ENCODE data around the gene CAMK1G. TPM values are rescaled to one million over a fixed set of nuclear protein-coding genes. Genes with fewer than 3 reads are reported as not detected.

CAMK1G gene
- total RNA-seq, 2 experiments from 2014 or later: not detected

DNA sequence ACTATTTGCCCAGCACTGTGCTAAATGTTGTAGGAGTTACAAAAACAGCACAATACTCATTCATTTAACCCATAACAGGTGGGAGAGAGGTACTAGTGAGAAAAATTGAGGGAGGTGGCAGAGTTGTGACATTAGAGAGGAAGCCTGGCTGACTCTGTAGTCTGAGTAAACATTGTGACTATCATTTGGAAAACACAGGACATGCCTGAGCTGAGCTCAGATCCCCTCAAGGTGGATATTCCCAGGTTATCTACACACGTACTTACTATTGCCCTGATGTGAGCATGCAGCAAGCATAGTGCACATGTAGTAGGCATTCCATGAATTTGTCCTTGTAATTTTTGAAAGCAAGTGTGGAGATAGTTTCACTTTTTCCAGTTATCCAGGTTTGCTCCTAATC is 10.9 kb downstream of the CAMK1G start:
- POLR2A ChIA-PET: no interaction called here
- CTCF ChIA-PET: no interaction called here

DNA sequence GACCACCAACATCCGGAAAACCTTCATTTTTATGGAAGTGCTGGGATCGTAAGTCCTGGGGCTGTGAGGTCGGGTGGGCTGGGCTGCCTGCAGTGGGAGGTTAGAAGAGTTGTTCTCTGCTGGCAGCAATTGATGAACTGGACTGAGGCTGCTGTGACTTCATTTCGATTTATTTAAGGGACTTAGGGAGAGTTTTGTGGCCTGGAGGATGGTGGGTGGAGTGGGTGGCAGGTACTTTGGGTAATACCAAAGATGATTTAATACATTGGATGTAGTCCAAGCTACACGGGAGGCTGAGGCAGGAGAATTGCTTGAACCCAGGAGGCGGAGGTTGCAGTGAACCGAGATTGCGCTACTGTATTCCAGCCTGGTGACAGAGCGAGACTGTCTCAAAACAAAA is 11.5 kb downstream of the CAMK1G start:
- CTCF ChIA-PET: no interaction called here
- POLR2A ChIA-PET: no interaction called here

DNA sequence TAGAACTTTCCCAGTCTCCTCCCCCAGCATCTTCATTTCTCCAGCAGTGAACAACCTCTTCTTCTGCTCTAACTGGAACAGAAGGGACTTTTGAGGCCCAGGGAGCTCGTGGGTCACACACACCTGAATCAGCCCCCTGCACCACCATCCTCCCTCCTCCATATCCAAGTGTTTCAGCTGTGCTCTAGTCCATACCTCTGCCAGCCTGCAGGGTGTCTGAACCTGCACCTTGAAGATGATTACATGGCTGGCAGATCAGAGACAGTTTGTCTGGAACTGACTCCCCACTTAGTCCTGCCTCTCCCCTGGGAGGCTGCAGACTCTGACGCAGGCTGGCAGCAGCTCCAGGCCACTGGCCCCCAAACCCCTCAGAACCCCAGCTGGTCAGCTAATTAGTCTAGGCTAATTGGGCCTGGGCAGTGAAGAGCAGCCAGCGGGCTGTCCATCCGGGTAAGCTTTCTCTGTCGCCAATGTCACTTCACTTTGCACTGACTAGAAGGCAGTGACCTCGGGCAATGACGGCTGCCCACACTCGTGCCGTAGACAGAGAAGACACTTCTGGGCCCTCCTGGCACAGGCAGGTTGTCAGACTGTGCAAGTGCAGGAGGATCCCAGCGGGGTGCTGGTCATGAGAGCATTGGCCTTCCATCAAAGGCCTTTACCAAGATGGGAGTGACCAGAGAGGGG is 12.2 kb downstream of the CAMK1G start:
- ChIA-PET CTCF (no interaction called here), POLR2A (no interaction called here)

DNA sequence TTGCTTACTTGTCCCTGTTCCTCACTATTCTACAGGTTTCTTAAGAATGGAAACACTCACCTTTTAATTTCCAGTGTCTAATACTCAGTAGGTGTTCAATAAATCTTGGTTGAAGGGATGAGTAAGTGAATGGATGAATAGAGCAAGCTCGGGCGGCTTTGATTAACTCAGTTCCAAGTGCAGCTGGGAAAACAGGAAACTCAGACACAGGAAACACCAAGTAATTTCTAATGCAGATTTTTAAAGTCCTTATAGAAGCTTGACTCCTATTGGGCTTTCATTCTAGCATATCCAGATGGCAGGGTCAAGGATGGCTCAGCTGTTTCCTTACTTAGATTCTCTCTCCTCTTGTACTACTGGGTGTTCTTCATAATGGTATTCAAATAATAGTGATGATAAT is 14.0 kb downstream of the CAMK1G start:
- CTCF ChIA-PET: interaction anchor here (1.3 to 2.0 kb wide), 3 partner anchors 21 to 91 kb away, joined by 3 to 9 read pairs (median 4); no protein-coding TSS in a partner anchor
- POLR2A ChIA-PET: no interaction called here

DNA sequence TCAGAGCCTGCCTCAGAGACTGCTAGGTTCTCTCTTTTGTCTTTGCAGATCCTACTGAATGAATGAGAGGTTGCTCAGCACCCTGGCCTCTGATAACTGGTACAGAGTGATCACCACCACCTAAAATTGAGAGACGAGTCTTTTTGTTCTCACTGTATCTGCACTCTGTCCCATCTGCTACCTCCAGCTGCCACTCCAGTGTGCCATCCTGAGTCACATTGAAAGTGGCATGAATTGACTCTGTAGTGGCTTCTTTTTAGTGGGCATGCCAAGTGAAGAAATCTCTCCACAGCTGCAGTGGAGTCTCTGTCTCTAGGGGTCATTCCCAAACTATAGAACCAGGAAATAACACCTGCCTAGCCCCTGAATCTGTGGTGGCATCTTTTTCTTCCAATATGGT is 14.7 kb downstream of the CAMK1G start:
- CTCF ChIA-PET: interaction anchor here (2.0 kb wide), 1 partner anchor 22 kb away, joined by 9 read pairs; no protein-coding TSS in a partner anchor

DNA sequence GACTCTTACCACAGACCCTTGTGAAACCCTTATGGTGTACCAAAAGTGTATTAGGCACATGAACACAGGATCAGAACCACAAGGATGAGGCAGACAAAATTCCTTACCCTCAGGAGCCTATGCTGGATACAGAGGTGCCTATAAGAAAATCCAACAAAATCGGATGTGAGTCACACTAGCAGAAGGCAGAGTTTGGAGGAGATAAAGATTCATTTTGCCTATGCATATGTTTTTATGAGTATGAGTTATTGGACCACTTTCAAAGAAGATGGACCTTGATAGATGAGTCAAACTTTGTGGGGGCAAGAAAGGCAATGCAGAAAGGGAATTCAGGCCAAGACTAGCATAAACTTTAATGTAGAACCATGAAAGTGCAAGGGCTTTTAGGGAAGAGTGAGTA is 17.0 kb downstream of the CAMK1G start:
- POLR2A ChIA-PET: no interaction called here
- CTCF ChIA-PET: no interaction called here

More for the DNA sequence above, 14.7 kb downstream of the CAMK1G start:
- POLR2A ChIA-PET: no interaction called here

DNA sequence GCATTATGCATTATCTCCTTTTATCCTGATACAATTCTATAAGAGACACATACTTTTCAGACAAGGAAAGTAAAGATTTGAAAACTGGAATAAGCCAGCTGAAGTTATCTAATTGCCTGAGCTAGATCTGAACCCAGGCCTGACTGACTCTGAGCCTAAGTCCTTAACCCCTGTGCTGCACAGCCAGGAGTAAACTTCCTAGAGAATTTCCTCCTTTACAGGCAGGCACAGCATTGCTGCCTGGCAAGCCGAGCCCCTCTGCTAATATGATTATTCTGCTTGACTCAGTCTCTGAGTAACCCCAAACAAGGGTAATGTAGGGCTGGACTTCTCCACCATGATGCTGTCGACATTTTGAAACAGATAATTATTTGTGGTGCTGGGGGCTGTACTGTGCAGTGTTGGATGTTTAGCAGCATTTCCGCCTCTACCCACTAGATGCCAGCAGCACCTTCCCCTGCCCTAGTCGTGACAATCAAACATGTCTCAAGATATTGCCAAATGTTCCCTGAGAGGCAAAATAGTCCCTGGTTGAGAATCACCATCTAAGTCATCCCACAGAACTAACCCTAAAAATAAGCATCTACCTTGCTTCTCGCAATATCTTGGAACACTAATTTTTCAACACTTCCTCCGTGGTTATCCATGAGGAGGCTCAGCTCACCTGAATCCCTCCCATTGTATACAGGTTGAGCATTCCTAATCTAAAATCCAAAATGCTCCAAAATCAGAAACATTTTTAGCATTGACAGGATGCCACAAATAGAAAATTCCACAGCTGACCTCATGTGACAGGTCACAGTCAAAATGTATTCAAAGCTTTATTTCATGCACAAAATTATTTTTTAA is 18.5 kb downstream of the CAMK1G start:
- ChIA-PET CTCF (interaction anchor here (0.9 to 1.4 kb wide), 3 partner anchors 11 to 73 kb away, joined by 3 to 5 read pairs (median 4); partner anchors contain the start of gene G0S2), POLR2A (no interaction called here)

DNA sequence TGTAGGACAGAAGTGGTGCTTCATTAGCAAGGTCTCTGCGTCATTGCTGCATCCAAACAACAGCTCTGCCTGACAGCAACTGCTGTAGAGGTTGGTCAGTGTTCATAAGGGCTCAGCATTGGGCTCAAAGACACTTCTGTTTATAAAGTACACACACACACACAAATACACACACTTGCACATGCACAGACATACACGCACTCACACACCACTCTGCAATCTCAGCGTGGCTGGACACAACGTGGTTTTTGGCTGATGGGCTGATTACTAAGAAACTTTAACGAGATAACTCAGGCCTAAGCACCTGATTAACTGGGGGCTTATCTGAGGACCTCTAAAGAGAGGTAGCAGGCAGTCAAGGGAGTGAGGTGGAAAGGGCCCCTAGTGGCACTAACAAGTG is 20.4 kb downstream of the CAMK1G start:
- POLR2A ChIA-PET: no interaction called here
- CTCF ChIA-PET: interaction anchor here (1.7 kb wide), 1 partner anchor 23 kb away, joined by 5 read pairs; no protein-coding TSS in a partner anchor

DNA sequence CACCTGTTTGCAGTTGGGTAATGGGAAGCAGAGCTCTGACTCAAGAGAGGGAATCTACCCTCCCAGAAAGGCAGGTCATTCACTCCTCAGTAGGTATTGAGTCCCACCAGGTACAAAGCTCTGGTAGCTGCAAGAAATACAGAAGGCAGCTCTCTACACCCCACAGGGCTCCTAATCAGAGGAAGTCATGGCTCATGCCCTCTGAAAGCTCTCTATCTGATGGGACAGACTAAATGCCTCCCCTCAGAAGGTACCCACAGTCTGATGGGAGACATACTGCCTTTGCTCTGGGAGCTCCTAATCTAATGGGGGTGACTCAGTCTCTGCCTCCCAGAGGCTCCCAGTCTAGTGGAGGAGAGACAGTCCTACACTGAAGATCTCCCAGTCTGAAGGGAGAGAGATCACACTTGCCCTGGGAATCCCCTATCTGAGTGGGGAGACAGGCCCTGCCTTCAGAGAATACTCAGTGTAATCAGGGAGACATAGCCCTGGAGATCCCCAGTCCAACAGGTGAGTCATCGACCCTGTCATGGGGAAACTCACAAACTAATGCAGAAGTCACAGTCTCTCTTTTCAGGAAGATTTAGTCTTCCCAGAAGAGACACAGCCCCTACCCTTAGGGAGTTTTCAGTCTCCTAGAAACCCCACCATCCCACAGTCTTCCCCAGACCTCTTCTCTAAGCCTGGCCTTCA is 23.7 kb downstream of the CAMK1G start:
- ChIA-PET CTCF (interaction anchor here (1.0 kb wide), 1 partner anchor 86 kb away, joined by 3 read pairs; no protein-coding TSS in a partner anchor), POLR2A (no interaction called here)

DNA sequence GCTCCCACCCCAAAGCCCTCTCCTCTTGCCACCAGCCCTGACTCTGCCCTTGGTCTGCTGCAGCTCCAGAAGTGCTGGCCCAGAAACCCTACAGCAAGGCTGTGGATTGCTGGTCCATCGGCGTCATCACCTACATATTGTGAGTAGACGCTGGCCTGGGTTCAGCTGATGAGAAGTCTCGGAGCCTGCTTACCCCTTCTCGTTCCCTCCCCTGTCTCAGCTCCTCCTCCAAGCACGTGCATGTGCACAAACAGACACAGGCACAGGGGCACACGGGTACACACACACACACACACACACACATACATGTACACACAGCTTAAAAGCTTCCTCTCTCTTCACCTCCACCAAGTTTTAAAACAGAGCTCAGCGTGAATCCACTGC is 24.3 kb downstream of the CAMK1G start:
- POLR2A ChIA-PET: no interaction called here
- CTCF ChIA-PET: interaction anchor here (1.0 kb wide), 1 partner anchor 86 kb away, joined by 3 read pairs; no protein-coding TSS in a partner anchor

DNA sequence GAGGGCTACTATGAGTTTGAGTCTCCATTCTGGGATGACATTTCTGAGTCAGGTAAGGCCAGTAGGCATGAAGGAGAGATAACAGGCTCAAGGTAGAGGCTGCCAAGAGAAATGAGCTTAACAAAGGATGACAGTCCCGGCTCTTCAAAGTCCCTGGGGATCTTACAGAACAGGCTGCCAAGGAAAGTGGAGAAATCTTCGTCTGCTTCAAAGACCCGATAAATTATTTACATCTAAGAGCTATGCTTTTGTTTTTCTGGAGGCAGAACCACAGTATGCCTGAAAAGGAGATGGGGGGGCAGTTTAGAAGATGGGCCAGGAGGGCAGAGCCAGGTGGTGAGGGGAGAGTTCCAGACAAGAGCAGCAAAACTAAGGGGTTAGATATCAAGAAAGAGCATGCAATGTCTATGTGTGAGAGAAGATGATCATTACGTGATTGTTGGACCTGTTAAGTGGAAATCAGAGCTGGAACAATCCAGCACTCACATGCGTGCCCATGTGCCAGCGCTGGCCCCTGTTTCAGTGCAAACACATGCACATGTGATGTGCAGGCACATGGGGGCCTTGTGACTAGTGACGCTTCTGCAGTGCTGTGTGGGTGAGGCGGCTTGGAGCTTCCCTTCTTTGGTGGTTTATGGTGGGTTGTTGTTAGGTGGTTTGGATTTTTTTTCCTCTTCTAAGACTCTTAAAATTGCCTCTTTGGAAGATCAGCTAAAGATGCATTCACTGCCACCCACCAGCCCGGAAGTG is 25.7 kb downstream of the CAMK1G start:
- POLR2A ChIA-PET: no interaction called here
- CTCF ChIA-PET: interaction anchor here (0.9 to 1.7 kb wide), 3 partner anchors 18 to 84 kb away, joined by 3 to 4 read pairs (median 3); no protein-coding TSS in a partner anchor

DNA sequence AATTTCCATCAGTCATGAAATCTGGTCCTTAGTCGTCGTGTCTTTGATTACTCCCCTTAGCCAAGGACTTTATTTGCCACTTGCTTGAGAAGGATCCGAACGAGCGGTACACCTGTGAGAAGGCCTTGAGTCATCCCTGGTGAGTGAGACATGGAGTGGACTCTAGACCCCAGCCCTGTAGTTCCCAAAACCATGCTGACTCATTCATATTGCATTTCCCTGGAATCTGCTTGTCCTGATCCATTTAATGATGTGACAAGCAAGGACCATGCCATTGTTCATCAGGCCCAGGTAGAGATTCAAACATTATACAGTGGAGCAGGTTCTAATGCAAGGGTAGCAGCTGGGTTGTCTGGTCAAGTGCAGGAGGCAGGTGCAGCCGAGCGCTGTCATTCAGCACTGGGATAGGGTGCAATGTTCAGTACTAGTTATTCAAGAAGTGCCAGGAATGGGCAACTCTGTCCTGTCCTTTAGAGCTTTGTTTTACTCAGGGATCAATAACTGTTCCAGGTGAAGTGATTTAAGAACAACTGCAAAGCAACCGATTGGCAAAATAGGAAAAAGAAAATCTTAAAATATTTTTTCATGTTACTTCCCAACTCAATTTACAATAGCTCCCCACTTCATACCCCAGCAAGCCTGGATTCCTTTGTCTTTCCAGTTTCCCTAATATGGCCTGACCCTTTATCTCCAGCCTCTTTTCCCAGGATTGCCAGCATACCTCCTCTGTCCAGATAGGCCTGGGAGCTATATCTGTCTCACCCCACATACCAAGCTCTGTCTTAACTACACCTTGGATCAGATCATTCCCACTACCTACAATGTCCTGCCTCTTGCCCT is 26.5 kb downstream of the CAMK1G start:
- POLR2A ChIA-PET: no interaction called here
- CTCF ChIA-PET: interaction anchor here (0.9 to 1.7 kb wide), 2 partner anchors 17 to 83 kb away, joined by 3 to 4 read pairs; no protein-coding TSS in a partner anchor

DNA sequence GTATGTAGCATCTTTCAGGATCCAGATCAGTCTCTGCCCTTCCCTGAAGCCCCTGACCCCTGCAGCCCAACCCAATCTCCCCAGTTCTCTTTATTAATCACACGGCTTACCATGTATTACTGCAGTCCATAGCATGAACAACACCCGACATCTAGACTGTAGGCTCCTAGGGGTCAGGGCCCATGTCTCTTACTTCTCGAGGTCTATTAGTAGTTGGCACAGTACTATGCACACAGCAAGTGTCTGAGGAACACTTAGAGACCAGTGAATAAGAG is 27.1 kb downstream of the CAMK1G start:
- CTCF ChIA-PET: interaction anchor here (1.5 to 1.7 kb wide), 2 partner anchors 20 to 83 kb away, joined by 4 read pairs; no protein-coding TSS in a partner anchor
- POLR2A ChIA-PET: no interaction called here

DNA sequence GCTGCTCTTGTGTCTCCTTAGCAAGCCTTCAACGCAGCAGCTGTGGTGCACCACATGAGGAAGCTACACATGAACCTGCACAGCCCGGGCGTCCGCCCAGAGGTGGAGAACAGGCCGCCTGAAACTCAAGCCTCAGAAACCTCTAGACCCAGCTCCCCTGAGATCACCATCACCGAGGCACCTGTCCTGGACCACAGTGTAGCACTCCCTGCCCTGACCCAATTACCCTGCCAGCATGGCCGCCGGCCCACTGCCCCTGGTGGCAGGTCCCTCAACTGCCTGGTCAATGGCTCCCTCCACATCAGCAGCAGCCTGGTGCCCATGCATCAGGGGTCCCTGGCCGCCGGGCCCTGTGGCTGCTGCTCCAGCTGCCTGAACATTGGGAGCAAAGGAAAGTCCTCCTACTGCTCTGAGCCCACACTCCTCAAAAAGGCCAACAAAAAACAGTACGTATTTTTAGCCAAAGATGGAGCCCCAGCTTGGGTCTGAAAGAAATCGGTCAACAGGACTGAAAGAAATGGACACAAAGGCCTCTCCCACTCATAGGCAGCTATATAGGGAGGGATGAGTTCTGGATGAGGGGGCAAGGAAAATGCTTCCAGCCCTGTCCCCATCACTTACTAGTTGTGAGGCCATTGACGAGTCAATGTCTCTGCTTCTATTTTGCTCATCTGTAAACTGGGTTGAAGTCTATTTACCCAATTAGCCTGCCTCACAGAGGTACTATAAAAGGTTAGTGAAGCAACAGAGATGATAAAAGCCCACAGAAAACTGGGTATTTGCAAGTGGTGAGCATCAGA is 28.5 kb downstream of the CAMK1G start:
- ChIA-PET POLR2A (no interaction called here), CTCF (interaction anchor here (1.5 kb wide), 1 partner anchor 19 kb away, joined by 4 read pairs; no protein-coding TSS in a partner anchor)

DNA sequence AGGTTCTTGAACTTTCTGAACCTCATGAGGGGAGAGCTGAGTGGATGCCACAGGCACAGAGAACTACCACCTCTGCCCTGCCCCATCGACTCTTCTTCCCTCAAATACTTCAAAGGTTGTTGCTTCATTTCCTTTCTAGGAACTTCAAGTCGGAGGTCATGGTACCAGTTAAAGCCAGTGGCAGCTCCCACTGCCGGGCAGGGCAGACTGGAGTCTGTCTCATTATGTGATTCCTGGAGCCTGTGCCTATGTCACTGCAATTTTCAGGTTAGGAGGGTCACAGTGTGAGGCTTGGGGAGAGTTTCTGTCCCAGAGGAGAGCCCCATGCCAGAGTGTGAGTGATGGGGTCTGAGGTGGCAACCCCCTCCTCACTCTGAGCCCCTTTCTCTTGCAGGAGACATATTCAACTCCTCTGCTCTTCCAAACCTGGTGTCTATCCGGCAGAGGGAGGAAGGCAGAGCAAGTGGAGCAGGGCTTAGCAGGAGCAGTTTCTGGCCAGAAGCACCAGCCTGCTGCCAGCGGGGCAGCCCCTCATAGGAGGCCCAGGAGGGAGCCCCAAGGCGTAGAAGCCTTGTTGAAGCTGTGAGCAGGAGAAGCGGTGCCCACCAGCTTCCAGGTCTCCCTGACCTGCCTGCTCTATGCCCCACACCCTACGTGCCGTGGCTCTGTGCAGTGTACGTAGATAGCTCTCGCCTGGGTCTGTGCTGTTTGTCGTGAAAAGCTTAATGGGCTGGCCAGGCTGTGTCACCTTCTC is 29.3 kb downstream of the CAMK1G start:
- POLR2A ChIA-PET: no interaction called here
- CTCF ChIA-PET: no interaction called here

DNA sequence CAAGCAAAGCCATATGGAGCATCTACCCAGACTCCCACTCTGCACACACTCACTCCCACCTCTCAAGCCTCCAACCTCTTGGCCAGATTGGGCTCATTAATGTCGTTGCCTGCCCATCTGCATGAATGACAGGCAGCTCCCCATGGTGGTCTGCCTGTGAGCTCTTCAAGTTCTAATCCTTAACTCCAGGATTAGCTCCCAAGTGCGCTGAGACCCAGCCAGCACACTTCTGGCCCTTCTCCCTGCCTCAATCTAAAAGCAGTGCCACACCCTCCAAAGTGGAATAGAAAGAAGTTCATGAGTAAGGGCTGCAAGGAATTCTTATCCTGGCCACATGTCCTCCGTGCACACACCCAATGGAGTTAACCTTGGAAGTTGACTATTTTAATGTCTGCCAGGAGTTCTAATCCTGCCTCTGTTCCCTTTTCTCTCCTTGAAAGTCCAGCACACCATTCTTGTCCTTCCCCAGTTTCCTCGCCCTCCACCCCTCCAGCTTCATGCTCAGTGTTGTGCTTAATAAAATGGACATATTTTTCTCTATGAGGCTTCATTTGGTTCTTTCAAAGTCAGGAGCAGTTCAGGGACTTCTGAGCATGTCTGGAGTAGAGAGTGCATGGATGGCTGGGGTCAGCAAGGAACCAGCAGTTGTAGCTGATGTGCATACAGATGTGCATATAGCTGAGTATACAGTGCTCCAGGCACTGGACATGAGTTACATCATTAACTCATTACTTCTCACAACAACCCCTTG is 30.1 kb downstream of the CAMK1G start:
- ChIA-PET CTCF (no interaction called here), POLR2A (no interaction called here)

DNA sequence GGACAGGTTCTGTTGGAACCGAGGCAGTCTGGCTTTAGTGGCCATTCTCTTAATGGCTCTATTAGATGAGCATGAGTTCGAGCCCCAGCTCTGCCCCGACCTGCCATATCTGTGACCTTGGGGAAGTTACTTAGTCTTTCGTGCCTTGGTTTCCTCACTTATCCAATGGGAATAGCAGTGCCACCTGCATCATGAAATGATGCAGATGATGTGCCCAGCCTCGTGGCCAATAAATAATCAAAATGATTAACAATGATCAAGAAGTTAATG is 30.6 kb downstream of the CAMK1G start:
- ChIA-PET CTCF (no interaction called here), POLR2A (no interaction called here)

All from activated CD8-positive, alpha-beta memory T cell treated with anti-CD3 and anti-CD28 coated beads for 36 hours (primary cell).